GM21529 (cell line): Measurements from ENCODE around the gene DTNBP1.
A peak's percentile ranks its signal among the peaks of the same experiment; 100 is the strongest.

Experiments used
- ATAC-seq: cut with Tn5 transposase; IDR thresholded peaks from one replicate; pipeline ENCODE4 v1.9.1; 2021; ENCODE audit not compliant: unreplicated experiment

Gene DTNBP1

DNA sequence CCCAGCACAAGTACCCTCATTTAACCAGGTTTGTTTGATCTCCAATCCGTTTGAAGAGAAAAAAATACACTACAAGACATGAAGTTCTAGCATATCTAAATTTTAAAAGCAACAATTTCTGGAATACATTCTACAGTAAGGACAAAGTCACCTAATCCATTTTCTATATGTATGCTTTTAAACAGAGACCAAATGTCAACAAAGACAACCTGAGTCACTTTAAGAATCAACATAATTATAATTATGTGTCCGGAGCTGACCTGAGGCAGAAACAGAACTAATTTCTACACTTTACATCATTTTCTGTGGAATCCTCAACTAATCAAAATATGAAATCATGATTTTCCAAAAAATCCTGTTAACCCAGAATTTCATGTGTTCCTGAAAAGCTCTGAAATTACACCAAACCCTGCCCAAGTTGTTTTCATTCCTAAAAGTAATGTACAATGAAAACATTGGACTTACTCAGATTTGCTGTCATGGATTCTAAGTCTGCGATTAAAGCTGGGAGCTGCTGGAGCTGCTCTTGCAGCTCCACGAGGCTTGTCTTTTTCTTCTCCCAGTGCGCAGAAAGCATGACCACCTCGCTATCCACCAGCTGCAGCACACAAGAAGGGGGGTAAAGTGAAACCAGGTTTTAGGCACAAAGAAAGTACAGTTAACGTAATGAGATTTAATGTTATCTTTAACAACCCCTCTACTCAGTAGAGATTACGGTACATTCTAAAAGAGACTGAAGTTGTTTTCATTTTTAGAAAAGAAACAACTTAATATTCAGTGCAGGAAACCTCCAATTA lies 35.8 kb downstream of the DTNBP1 start:
- no peak for ATAC-seq

DNA sequence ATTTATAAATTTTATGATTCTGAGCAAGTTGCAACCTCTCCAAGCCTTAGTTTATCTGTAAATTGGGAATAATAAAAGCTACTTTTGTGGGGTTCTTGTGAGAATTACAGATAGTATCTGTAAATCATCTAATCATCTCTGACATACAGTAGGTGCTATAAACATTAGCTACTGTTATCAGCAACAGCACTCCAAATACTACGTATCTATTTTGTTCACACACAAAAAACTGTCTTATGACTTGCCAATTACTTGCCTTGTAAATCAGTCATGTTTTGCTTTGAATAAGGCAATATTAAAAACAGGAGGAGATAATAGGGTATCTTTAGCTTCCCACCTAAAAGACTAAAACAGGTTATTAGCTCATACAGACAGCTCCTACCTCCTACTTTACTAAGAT lies 36.7 kb downstream of the DTNBP1 start:
- no peak for ATAC-seq

DNA sequence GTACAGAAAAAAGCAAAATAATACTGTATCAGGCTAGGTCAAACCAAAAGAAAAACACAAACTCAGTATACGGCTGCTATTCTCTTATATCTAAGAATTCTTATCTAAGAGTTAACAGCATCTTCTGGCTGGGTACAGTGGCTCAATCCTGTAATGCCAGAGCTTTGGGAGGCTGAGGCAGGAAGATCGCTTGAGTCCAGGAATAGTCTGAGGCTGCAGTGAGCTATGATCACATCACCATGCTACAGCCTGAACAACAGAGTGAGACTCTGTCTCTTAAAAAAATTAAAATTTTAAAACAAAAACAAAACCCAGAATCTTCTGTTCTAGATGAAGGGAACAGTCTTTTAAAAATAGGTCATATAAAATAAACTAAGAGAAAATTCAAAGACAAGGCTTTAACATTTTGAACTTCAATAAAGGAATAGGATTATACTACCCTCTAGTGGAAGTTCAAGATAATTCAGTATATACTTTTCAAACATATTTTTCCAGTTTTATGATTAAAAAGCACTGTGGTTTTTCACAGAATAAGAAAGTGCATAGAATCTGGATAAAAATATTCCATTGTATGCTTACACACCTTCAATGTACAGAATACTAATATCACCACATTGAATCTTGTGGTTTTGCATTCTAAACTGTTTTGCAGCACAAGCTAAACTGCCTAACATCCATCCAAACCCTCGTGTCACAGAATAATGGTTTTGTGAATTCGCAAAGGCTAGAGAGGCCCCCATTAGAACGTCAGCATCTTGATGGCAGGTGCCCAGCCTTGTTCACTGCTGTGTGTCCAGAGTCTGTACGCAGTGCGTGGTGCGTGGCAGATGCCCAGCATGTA lies 39.3 kb downstream of the DTNBP1 start:
- no peak for ATAC-seq

DNA sequence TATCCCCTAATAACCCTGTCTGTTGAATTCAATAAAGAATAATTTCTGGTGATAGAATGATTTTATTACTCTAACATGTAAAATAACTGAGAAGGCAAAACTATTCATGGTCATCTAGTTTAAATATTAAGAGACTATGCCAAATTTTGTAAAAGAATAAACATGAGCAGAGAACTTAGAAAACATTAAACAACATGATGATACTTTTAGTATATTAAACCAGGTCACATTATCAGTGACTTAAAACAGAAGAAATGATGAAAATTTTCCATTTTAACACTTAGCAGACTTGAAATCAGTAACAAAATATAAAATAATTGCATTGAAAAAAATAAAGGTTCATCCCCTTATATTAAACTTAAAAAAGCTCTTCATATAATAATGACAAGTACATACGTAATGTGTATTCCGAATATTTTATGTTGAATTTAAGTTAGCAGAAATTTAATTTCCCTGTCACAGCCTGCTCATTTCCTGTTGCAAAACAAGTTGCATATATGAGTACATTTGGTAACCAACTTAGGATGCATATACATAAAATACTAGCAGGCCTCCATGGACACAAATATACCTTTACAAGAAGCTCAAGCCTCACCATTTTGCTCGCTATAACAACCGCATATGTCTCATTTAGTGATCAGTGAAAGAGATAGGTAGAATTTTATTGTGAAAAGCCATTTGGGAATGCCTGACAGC lies 40.6 kb downstream of the DTNBP1 start:
- ATAC-seq, result no peak

DNA sequence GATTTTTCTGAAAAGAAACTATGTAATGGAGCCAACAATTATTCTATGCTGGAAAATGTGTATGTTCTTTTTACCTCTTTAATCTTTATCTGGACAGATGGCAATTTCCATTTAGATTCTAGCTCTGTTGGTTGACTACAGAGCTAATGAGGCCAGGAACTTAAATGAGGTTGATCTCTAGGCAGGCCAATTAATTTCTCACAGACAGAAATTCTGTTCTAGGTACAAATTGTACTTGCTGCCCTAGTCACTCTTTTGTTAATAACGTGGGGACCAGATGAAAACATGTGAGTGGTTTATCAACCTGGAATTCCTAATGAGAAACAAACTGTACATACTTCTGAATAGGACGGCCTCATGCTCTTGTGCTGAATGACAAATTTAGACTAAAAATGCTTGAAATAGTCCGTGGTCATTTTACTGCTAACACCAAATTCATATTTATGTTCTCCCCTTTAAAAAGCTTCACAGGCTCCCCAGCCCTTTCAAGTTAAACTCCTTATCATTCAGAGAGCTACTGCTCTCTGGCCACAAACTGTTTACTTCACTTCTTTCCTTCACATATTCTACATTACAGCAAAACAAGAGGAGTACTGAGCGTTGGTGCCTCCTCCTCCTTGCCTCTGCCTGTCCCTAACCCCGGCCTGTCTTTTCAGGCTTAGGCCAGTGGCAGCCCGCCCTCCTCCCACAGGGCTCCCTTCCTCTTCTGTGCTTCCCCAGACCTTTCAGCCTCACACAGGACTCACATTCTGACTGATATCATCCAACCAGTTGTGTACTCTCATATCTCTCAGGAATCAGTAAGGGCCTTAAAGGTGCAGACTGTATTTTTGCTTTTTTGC lies 41.4 kb downstream of the DTNBP1 start:
- ATAC-seq, result peak; percentile 98

DNA sequence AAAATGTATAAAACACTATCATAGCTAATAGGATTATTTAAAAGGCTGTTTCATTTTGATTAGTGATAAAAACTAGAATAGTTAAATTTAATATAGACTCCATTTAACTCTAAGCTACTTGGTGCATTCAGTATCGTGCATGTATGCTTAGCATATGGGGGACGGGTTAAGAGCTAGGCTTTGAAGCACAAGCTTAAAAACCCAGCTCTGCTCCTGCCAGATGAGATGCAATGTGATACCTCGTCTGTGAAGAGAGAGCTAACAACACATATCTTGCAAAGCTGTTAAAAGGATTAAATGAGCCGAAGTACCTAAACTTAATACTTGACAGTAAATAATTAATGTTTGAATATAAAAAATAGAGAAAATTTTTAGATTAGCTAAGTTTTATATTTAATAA lies 42.2 kb downstream of the DTNBP1 start:
- ATAC-seq, result no peak

DNA sequence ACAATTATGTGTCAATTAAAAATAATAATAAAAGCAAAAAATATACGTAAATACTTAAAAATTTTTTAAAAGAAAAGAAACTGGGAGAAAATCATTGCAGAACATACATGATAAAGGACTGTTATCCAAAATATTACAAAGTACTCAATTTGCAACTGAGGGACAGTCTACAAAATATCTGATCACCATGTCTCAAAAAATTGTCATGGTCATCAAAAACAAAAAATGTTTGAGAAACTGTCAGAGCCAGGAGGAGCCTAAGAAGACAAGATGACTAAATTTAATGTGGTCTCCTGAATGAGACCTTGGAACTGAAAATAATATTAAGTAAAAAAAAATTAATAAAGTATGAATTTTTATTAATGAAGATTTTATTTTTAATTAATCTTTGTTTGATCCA lies 43.5 kb downstream of the DTNBP1 start:
- no peak for ATAC-seq

DNA sequence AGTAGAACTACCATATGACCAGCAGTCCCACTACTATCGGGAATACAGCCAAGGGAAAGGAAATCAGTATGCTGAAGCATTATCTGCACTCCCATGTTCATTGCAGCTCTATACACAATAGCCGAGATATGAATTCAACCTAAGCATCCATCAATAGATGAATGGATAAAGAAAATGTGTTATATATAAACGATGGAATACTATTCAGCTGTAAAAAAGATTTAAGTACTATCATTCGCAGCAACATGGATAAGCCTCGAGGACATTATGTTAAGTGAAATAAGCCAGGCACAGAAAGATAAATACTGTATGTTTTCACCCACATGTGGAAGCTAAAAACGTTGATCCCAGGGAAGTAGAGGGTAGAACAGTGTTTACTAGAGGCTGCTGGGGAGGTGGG lies 44.1 kb downstream of the DTNBP1 start:
- ATAC-seq, result no peak

DNA sequence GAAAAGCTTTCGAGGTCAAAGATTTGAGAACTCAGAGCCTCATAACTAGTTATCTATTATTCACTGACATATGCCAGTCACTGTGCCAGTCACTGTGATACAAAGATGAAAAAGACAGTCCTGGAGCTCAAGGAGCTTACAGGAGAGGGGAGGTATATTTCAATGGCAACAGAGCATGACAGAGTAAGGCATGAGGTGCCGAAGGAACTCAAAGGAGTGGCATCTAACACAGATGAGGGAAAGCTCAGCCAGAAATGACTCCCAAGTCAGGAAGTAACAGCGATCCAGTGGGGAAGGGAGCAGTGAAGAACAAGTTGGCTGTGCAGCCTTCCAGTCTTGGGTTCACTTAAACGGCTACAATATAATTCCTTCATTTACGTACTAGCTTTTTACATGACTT lies 46.6 kb downstream of the DTNBP1 start:
- no peak for ATAC-seq

DNA sequence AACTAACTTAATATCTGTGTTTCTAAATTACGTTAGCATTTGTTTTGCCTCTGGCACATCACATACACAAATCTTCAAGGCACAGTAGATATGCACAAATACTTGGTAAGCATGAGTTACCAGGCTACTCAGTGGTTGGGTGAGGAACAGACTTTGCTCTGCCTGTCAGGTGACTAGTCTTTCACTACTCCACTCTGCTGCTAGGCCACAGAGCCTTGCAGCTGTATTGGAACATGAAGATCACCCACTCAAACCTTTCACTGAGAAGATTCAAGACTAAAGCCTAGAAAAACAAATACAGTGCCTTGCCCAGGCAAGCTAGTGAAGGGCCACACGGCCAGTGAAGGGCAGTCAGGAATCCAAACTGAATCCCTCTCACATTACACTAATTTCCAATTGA lies 47.0 kb downstream of the DTNBP1 start:
- peak; percentile 77 for ATAC-seq

DNA sequence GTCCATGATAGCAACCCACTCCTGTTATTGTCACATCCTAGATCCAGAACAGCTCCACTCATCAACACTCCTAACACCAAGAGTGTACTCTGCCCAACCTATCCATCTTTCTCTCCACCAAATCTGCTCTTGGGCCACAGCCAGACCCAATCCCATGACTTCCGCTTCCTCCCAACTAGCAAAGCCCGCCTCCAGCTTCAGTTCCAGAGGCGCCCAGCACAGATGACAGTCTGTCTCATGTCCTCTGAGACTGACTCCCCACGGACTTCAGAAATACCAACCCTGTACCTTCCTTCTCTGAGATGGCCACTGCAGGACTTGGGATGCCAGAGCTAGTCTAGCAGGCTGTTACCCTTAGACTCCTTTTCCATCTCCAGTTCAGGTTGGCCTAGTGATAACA lies 48.6 kb downstream of the DTNBP1 start:
- no peak for ATAC-seq

DNA sequence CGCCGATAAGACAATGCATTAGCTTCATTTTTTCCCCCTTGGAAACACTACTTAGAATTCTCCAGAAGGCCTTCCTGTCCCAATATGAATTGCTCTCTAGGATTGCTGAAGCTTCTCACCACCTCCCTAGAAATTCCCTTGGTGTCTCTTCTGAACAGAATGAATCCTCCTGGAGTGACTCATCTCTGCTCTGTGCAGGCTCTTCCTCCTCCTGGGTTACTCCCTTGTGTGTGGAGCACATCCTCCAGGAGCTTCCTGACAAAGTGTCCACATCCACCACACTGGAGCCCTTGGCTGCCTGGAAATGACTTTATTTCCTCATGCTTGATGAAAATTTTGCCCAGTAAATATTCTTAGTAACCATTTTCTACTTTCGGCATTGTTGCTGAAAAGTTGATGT lies 54.4 kb downstream of the DTNBP1 start:
- ATAC-seq, result no peak

DNA sequence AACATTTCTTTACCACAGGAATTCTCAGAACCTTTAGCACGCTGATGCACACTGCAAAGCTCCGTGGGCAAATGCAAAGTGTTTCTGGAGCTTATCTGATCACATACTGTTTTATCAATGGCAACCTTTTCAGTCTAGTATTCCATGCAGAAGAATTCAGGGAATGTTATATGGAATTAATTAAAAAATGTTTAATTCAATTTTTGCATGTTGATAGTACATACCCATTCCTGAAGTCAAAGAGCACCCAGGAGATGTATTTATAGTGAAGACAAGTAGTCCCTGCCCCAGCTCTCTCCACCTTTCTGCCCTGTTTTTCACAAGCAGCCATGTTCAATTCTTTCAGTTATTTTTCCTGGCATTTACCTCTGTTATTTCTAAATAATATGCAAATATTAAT lies 55.2 kb downstream of the DTNBP1 start:
- no peak for ATAC-seq

DNA sequence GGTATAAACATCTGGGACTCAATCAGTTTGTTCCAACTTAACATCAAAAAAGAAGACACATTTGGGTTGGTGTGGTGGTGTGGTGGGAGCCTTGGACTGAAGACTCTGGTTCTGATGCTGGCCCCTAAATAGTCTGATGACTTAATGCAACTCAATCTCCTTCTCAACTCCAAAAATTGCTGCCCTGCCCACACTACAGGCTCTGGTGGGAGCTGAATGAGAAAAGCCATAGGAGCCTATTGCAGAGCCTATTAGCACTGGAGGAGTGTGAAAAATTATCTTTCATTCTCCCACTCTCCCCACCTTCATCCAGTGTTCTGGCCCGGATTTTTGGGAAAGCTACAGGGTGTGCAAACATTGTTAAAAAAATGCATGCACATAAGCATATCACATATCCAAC lies 56.5 kb downstream of the DTNBP1 start:
- ATAC-seq, result no peak

DNA sequence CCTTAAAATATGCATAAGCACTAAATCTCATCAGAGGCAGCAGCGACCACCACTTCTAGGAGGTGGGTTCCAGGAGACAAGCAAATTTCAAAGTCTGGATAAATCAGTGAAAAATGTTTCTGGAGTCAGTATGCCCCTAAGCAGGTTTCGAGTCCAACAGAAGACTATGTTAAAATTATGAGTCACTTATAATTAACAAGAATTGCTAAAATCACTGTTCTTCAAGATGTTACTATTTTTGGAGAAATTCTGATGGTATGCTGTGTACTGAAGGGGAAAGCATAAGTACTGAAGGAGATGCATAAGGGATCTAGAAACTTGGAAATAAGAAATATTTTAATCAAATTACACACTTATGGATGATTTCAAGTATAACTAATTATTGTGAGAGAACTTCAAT lies 58.0 kb downstream of the DTNBP1 start:
- ATAC-seq, result no peak

DNA sequence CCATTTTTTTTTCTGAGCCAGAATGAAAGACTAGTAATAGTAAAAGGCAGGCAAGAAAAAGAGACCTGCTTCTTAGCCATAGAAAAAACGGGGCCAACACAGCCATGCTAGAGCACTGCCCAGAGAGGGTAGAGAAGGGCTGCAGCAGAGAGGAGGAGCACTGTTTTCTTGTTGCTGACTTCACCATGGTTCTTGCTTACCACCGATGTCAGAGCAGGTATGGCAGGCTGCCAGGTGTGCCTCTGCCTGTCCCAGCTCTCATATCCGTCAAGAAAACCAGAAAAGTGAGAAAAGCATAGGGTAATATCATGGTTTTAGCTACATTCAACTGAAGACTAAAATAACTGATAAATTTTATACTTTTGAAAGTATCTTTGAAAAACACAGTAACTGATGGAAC lies 60.7 kb downstream of the DTNBP1 start:
- no peak for ATAC-seq

DNA sequence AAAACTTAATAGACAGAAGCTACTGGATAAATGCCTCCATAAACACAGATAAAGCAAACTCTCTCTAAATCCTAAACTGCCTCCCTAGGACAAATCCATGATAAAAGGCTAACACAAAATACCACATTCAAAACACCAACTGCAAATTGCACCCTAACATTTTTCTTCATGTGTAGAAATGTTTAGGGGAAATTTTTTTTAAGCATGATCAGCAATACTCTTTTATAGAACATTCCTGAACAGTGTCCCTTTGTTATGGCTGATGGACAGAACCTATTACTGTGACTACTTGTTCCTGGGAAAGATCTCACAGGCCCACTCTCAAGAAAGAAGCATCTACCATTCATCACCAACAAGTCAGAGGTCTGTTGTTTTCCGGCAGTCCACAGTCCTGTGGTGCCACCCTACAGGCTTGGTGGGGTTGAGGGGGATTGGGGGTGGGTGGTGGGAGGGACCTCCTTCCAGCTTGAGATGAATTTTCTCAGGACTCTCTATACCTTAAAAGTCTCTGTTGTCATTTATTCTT lies 64.5 kb downstream of the DTNBP1 start:
- ATAC-seq, result no peak

DNA sequence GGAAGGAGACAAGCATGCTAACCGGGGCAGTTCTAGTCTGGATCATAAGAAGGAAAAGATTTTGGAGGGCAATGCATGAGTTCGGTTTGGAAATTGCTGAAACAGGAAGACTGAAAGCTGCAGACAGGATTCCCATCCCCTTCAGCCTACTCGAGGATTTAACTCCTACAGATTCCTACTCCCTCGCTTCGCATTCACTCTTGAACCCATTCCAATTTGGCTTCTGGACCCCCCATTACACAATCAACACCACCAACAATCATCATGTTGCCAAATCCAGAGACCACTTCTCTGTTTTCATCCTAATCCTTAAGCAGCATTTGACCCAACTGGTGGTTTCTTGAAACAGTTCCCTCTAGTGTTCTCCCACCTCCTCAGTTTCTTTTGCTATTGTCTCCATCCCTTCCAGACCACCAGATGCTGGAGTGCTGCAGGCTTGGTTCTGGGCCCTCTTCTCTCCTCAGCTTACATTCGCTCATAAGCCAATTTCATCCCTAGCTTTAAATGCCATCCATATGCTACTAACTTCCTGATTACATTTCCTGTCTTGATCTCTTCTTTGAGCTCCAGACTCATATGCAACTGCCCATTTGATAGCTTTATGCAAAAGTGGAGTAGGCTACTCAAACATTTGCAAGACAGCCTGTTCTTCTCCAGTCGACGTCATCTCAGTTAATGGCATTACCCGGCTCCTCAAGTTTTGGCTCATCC lies 66.5 kb downstream of the DTNBP1 start:
- ATAC-seq, result no peak

DNA sequence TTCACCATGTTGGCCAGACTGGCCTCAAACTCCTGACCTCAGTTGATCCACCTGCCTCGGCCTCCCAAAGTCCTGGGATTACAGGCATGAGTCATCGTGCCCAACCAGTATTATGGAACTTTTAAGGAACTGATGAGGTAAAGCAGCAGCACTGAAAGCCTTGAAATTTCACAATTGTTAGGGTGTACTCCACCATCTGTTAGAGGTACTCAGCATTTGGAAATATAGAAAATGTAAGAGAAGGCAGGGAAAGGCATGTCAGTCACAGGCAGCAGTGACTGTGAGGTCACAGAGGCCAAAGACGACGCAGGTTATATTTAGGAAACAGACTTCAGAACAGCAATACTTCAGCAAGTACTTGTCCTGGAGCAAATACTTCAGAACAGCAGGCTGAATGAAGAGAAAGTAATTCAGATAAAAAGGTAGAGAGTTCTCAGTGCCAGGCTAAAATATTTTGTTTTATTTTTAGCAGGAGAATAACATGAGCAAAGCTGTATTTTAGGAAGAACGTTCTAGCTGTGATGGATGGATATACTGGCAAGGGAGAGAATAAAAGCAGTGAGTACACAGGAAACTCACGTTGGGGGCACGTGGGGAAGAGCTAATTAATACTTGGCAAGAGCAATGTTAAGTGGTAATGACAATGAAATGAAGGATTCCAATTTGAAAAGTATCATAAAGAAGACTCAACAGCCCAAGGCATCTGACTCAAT lies 67.2 kb downstream of the DTNBP1 start:
- no peak for ATAC-seq
